Keratinocyte (primary cell): ENCODE results near the gene NOTCH4. TPM values are rescaled to one million over a fixed set of nuclear protein-coding genes. Genes with fewer than 3 reads are reported as not detected.

Source experiments
- DNase-seq: peaks from one replicate; pipeline ENCODE4 v3.0.0-alpha.2; 2011; ENCODE audit warnings: low read depth, missing footprints, low spot score
- FAIRE-seq: peaks from 2 replicates; lab custom pipeline; 2011; peaks lifted over from hg19 to GRCh38; lab: Jason Lieb, UNC
- H2AFZ ChIP-seq: 2 replicates; pipeline ENCODE4 v1.6.0; 2012; ENCODE audit warnings: low read length, control low read depth, inconsistent platforms; ENCODE audit not compliant: control insufficient read depth
- H3K27ac ChIP-seq: 2 replicates; pipeline ENCODE4 v1.5.1; 2011; ENCODE audit warnings: low read length; ENCODE audit not compliant: control insufficient read depth, insufficient read depth
- H3K27me3 ChIP-seq: 3 replicates; pipeline ENCODE4 v1.6.0; 2011; ENCODE audit warnings: low read length; ENCODE audit not compliant: control insufficient read depth, insufficient read depth; ENCODE audit errors: extremely low read depth
- H3K36me3 ChIP-seq, 2 experiments: 2 replicates in 1 of 2; 3 replicates in 1 of 2; pipeline ENCODE4 v1.5.1; 2011; ENCODE audit warnings: low read length in 2 of 2, mild to moderate bottlenecking in 1 of 2; ENCODE audit not compliant: control insufficient read depth in 2 of 2, insufficient read depth in 2 of 2; ENCODE audit errors: extremely low read depth in 1 of 2
- H3K4me1 ChIP-seq: 3 replicates; pipeline ENCODE4 v1.5.1; 2011; ENCODE audit warnings: low read length; ENCODE audit not compliant: control insufficient read depth, insufficient read depth; ENCODE audit errors: extremely low read depth
- H3K4me2 ChIP-seq: 3 replicates; pipeline ENCODE4 v1.6.0; 2011; ENCODE audit warnings: low read depth, low read length; ENCODE audit not compliant: control insufficient read depth, insufficient read depth; ENCODE audit errors: extremely low read depth
- H3K4me3 ChIP-seq, 3 experiments: fragments of 200-600 bp in 1 of 3; sonication (generic) in 1 of 3; 2 replicates in 2 of 3; 3 replicates in 1 of 3; pipeline ENCODE4 v1.5.1; 2011 to 2016; ENCODE audit warnings: low read length in 3 of 3, mild to moderate bottlenecking in 3 of 3, control low read depth in 2 of 3, inconsistent platforms in 1 of 3, low read depth in 1 of 3, mixed read lengths in 1 of 3, mixed run types in 1 of 3, moderate library complexity in 1 of 3; ENCODE audit not compliant: control insufficient read depth in 2 of 3, insufficient read depth in 2 of 3; ENCODE audit errors: extremely low read depth in 1 of 3
- H3K79me2 ChIP-seq: 2 replicates; pipeline ENCODE4 v1.6.0; 2012; ENCODE audit warnings: low read length; ENCODE audit not compliant: control insufficient read depth, insufficient read depth
- H3K9ac ChIP-seq: 3 replicates; pipeline ENCODE4 v1.6.0; 2011; ENCODE audit warnings: low read length; ENCODE audit not compliant: control insufficient read depth, insufficient read depth; ENCODE audit errors: extremely low read depth
- H3K9me1 ChIP-seq: 3 replicates; pipeline ENCODE4 v1.6.0; 2011; ENCODE audit warnings: low read length; ENCODE audit not compliant: control insufficient read depth, insufficient read depth; ENCODE audit errors: extremely low read depth
- H3K9me3 ChIP-seq: 2 replicates; pipeline ENCODE4 v1.5.1; 2012; ENCODE audit warnings: low read depth, low read length; ENCODE audit not compliant: control insufficient read depth
- H4K20me1 ChIP-seq: 3 replicates; pipeline ENCODE4 v1.6.0; 2011; ENCODE audit warnings: low read length; ENCODE audit not compliant: control insufficient read depth, insufficient read depth; ENCODE audit errors: extremely low read depth
- CTCF ChIP-seq, 3 experiments: IDR thresholded peaks in 1 of 3; conservative IDR thresholded peaks in 1 of 3; optimal IDR thresholded peaks in 1 of 3; 2 replicates in 2 of 3; 3 replicates in 1 of 3; pipeline versions ENCODE3 to v1.5.1; 2011; ENCODE audit warnings: low read length in 3 of 3, mild to moderate bottlenecking in 3 of 3, moderate library complexity in 2 of 3, control low read depth in 1 of 3, inconsistent platforms in 1 of 3; ENCODE audit not compliant: insufficient read depth in 2 of 3; ENCODE audit errors: extremely low read depth in 1 of 3
- EZH2 ChIP-seq: IDR thresholded peaks from one replicate; pipeline ENCODE4 v1.6.1; 2012; ENCODE audit warnings: inconsistent platforms, mild to moderate bottlenecking, low read length, moderate library complexity
- dilution Hi-C: fragments of 300-500 bp; cut with MboI; formaldehyde crosslinking; loops from one replicate; pipeline ENCODE4 v1.7.0; 2020; ENCODE audit warnings: low sequenced_read_pairs; ENCODE audit not compliant: extremely low pct_ligation_motif_present
- polyA plus RNA-seq, 5 experiments: library from polyadenylated mRNA; depleted of rRNA in 3 of 5; stranded (reverse) in 3 of 5; stranded (forward) in 1 of 5; unstranded in 1 of 5; fragments of >200 nt; gene quantifications; 1 replicate in 1 of 5; 2 replicates in 3 of 5; 3 replicates in 1 of 5; pipeline versions ENCODE4 v1.2.1 to v1.2.3, GENCODE V29; 2011 to 2012; ENCODE audit warnings: missing spikeins in 2 of 5, low read depth in 1 of 5, low replicate concordance in 1 of 5

The NOTCH4 gene
- polyA plus RNA-seq, 1 donor (not counting 4 experiments of a cell fraction or from before 2014, with no cell fraction given), result 0.07 TPM

GRCh38 chr6:32147401-32148132 lies 76.3 kb downstream of the NOTCH4 start:
- H4K20me1 ChIP-seq, result no peaks in the 10 kb centered on the region
- dilution Hi-C loops, result no loop called here
- DNase-seq (no peak), FAIRE-seq (no peak)
- H3K36me3 ChIP-seq, result no peaks in the 10 kb centered on the region
- no peak overlapping the region for H2AFZ ChIP-seq
- no peaks in the 10 kb centered on the region for H3K9me3 ChIP-seq
- peak overlapping the region; percentile 94 for H3K4me2 ChIP-seq
- H3K4me3 ChIP-seq, result no peak overlapping the region
- no peak overlapping the region for H3K27ac ChIP-seq
- no peak overlapping the region for H3K9ac ChIP-seq
- TF ChIP-seq CTCF (optimal IDR thresholded peaks at IDR 0.05 in 1 of 3, IDR thresholded peaks at IDR 0.05 in 1 of 3, conservative IDR thresholded peaks at IDR 0.05 in 1 of 3; ENCODE audit: extremely low read depth in 1 of 3, insufficient read depth in 2 of 3, low read length in 3 of 3) (no peak), EZH2 (no peak)
- no peaks in the 10 kb centered on the region for H3K79me2 ChIP-seq
- H3K27me3 ChIP-seq, result peaks cover 4% of the 10 kb centered on the region
- H3K4me1 ChIP-seq, result peaks cover 4% of the 10 kb centered on the region
- no peaks in the 10 kb centered on the region for H3K9me1 ChIP-seq

- no peak overlapping the region for H3K9ac ChIP-seq
- no peak for FAIRE-seq
- TF ChIP-seq CTCF (optimal IDR thresholded peaks at IDR 0.05 in 1 of 3, IDR thresholded peaks at IDR 0.05 in 1 of 3, conservative IDR thresholded peaks at IDR 0.05 in 1 of 3; ENCODE audit: extremely low read depth in 1 of 3, insufficient read depth in 2 of 3, low read length in 3 of 3), result no peak
- no peak for TF ChIP-seq EZH2
- no peaks in the 10 kb centered on the region for H3K4me1 ChIP-seq
- no peaks in the 10 kb centered on the region for H3K9me1 ChIP-seq
- no peak for DNase-seq
- H3K27ac ChIP-seq, result no peak overlapping the region
- H3K9me3 ChIP-seq, result no peaks in the 10 kb centered on the region
- H3K36me3 ChIP-seq, result no peaks in the 10 kb centered on the region
- no peaks in the 10 kb centered on the region for H3K79me2 ChIP-seq
- no peaks in the 10 kb centered on the region for H4K20me1 ChIP-seq
- H2AFZ ChIP-seq, result no peak overlapping the region
- dilution Hi-C loops, result no loop called here
- peaks cover 4% of the 10 kb centered on the region for H3K27me3 ChIP-seq
- H3K4me3 ChIP-seq, result no peak overlapping the region
- H3K4me2 ChIP-seq, result no peak overlapping the region
These were observed 77.2 kb downstream of the NOTCH4 start for GRCh38 chr6:32146687-32147086.
